Endothelial cell of umbilical vein (primary cell): ENCODE measurements around the gene PROB1. TPM values are rescaled to one million over a fixed set of nuclear protein-coding genes. Genes with fewer than 3 reads are reported as not detected.

Experiments
- BruUV-seq: library from RNA; stranded (reverse); fragments of 400-500 nt; replicated peaks from 2 replicates; lab custom pipeline; 2021; lab: Mats Ljungman, UMichigan
- CTCF ChIA-PET: fragments of 300-600, 350-600 bp; sonication (Branson Sonifier 250); formaldehyde crosslinking; loops from one replicate; lab custom pipeline; 2021; ENCODE audit warnings: antibody characterized with exemption, inconsistent platforms; lab: Charles Lee
- POLR2A ChIA-PET: fragments of 300-600, 350-600 bp; sonication (Branson Sonifier 250); formaldehyde crosslinking; loops from one replicate; lab custom pipeline; 2021; ENCODE audit warnings: antibody characterized with exemption, inconsistent platforms; lab: Charles Lee
- DNase-seq: peaks from one replicate; pipeline ENCODE4 v3.0.0-alpha.2; 2011; ENCODE audit warnings: low read depth, low spot score
- FAIRE-seq: peaks from 2 replicates; lab custom pipeline; 2011; peaks lifted over from hg19 to GRCh38; lab: Jason Lieb, UNC
- H2AFZ ChIP-seq: 2 replicates; pipeline ENCODE4 v1.6.0; 2012; ENCODE audit warnings: low read depth, low read length, control low read depth, inconsistent platforms
- H3K27ac ChIP-seq: 2 replicates; pipeline ENCODE4 v1.5.1; 2011; ENCODE audit warnings: low read depth, mild to moderate bottlenecking, control low read depth, low read length, moderate library complexity; ENCODE audit not compliant: insufficient read depth
- H3K27me3 ChIP-seq, 2 experiments: 2 replicates each; pipeline versions ENCODE4 v1.6.0 to v1.6.1; 2011; ENCODE audit warnings: low read length in 2 of 2, mixed read lengths in 1 of 2; ENCODE audit not compliant: control insufficient read depth in 2 of 2, insufficient read depth in 2 of 2
- H3K36me3 ChIP-seq, 2 experiments: 2 replicates in 1 of 2; 3 replicates in 1 of 2; pipeline ENCODE4 v1.5.1; 2011; ENCODE audit warnings: low read length in 2 of 2, mild to moderate bottlenecking in 1 of 2, moderate library complexity in 1 of 2; ENCODE audit not compliant: control insufficient read depth in 2 of 2, insufficient read depth in 2 of 2; ENCODE audit errors: extremely low read depth in 1 of 2
- H3K4me1 ChIP-seq: 3 replicates; pipeline ENCODE4 v1.5.1; 2011; ENCODE audit warnings: mild to moderate bottlenecking, low read length; ENCODE audit not compliant: control insufficient read depth, insufficient read depth; ENCODE audit errors: extremely low read depth
- H3K4me2 ChIP-seq: 2 replicates; pipeline ENCODE4 v1.6.1; 2011; ENCODE audit warnings: low read length, control low read depth, mixed read lengths; ENCODE audit not compliant: insufficient read depth
- H3K4me3 ChIP-seq, 3 experiments: fragments of 200-600 bp in 1 of 3; sonication (generic), shearing (Covaris generic) in 1 of 3; replicated peaks in 1 of 3; 2 replicates each; pipeline ENCODE4 v1.5.1; 2011 to 2016; ENCODE audit warnings: control low read depth in 3 of 3, low read length in 3 of 3, mild to moderate bottlenecking in 2 of 3, inconsistent platforms in 1 of 3, low read depth in 1 of 3, moderate library complexity in 1 of 3; ENCODE audit not compliant: insufficient read depth in 1 of 3
- H3K79me2 ChIP-seq: 2 replicates; pipeline ENCODE4 v1.6.0; 2012; ENCODE audit warnings: low read length, inconsistent platforms; ENCODE audit not compliant: control insufficient read depth, insufficient read depth
- H3K9ac ChIP-seq: replicated peaks from 2 replicates; pipeline ENCODE3; 2011; ENCODE audit warnings: low read length, control low read depth; ENCODE audit not compliant: insufficient read depth; ENCODE audit errors: extremely low read depth
- H3K9me1 ChIP-seq: replicated peaks from 3 replicates; pipeline ENCODE4 v1.6.0; 2011; ENCODE audit warnings: mild to moderate bottlenecking, low read length; ENCODE audit not compliant: control insufficient read depth, insufficient read depth; ENCODE audit errors: extremely low read depth
- H3K9me3 ChIP-seq: replicated peaks from 2 replicates; pipeline ENCODE4 v1.5.1; 2012; ENCODE audit warnings: low read length, inconsistent platforms; ENCODE audit not compliant: control insufficient read depth, insufficient read depth
- H4K20me1 ChIP-seq: replicated peaks from 2 replicates; pipeline ENCODE3; 2011; ENCODE audit warnings: mild to moderate bottlenecking, low read length; ENCODE audit not compliant: control insufficient read depth, insufficient read depth; ENCODE audit errors: extremely low read depth
- CTCF ChIP-seq, 2 donors: IDR thresholded peaks; 1 replicate in 1 of 2; 2 replicates in 1 of 2; pipeline ENCODE4 v1.5.1; 2011; ENCODE audit warnings: low read length in 2 of 2, mild to moderate bottlenecking in 2 of 2, moderate library complexity in 2 of 2, control low read depth in 1 of 2, inconsistent platforms in 1 of 2, low read depth in 1 of 2; ENCODE audit not compliant: insufficient read depth in 1 of 2; ENCODE audit errors: extremely low read depth in 1 of 2
- EZH2 ChIP-seq: IDR thresholded peaks from 2 replicates; pipeline ENCODE4 v1.6.1; 2012; ENCODE audit warnings: borderline replicate concordance, low read depth, mild to moderate bottlenecking, moderate library complexity, low read length, inconsistent platforms; ENCODE audit not compliant: severe bottlenecking
- FOS ChIP-seq: IDR thresholded peaks from 2 replicates; pipeline ENCODE4 v1.6.1; 2011; ENCODE audit warnings: mild to moderate bottlenecking, low read length, moderate library complexity, borderline replicate concordance; ENCODE audit not compliant: insufficient read depth
- GATA2 ChIP-seq: IDR thresholded peaks from 2 replicates; pipeline ENCODE4 v1.7.0; 2011; ENCODE audit warnings: low read depth, mild to moderate bottlenecking, moderate library complexity, mixed read lengths, low read length; ENCODE audit not compliant: insufficient read length, insufficient read depth
- JUN ChIP-seq: IDR thresholded peaks from 2 replicates; pipeline ENCODE4 v1.6.1; 2011; ENCODE audit warnings: borderline replicate concordance, low read depth; ENCODE audit not compliant: insufficient read length, insufficient read depth
- MAX ChIP-seq: IDR thresholded peaks from 2 replicates; pipeline ENCODE4 v1.6.1; 2011; ENCODE audit not compliant: insufficient read depth, insufficient read length
- MYC ChIP-seq: IDR thresholded peaks from one replicate; pipeline ENCODE4 v1.6.1; 2011; ENCODE audit warnings: mild to moderate bottlenecking, low read depth, low read length
- POLR2A ChIP-seq: IDR thresholded peaks from 2 replicates; pipeline ENCODE4 v1.6.1; 2012; ENCODE audit warnings: low read depth, mild to moderate bottlenecking, control low read depth, low read length
- POLR2AphosphoS5 ChIP-seq: IDR thresholded peaks from 2 replicates; pipeline ENCODE4 v1.6.1; 2012; ENCODE audit warnings: low read depth, mild to moderate bottlenecking, control low read depth, low read length, moderate library complexity; ENCODE audit not compliant: insufficient read depth
- dilution Hi-C: fragments of 300-500 bp; cut with MboI; formaldehyde crosslinking; loops from one replicate; pipeline ENCODE4 v1.15.0; 2019; ENCODE audit warnings: low sequenced_read_pairs; ENCODE audit not compliant: extremely low pct_ligation_motif_present
- intact Hi-C: fragments of 100-400 bp; cut with micrococcal nuclease; formaldehyde crosslinking; loops from one replicate; pipeline ENCODE4 v1.10.0; 2022
- polyA plus RNA-seq, 4 experiments: library from polyadenylated mRNA; depleted of rRNA in 3 of 4; stranded (reverse) in 3 of 4; unstranded in 1 of 4; fragments of >200 nt; gene quantifications; 2 replicates each; pipeline versions ENCODE4 v1.2.1 to v1.2.3, GENCODE V29; 2011 to 2012; ENCODE audit warnings: missing spikeins in 1 of 4
- total RNA-seq: library from RNA; stranded (reverse); gene quantifications from 2 replicates; pipeline ENCODE4 v1.2.3, GENCODE V29; 2021

Gene PROB1
- total and polyA plus RNA-seq, 2 donors (not counting 3 experiments of a cell fraction or from before 2014, with no cell fraction given): 0.47 to 1.9 TPM

- Histone ChIP-seq H3K4me2 (peak overlapping the region; percentile 52), H3K9me3 (no peaks in the 10 kb centered on the region), H3K9me1 (no peaks in the 10 kb centered on the region), H3K9ac (peak overlapping the region; percentile 10), H3K79me2 (no peaks in the 10 kb centered on the region), H2AFZ (peak overlapping the region; percentile 64), H3K36me3 (no peaks in the 10 kb centered on the region), H3K27ac (no peak overlapping the region), H3K27me3 (peaks cover 7 to 14% of the 10 kb centered on the region in 2 experiments), H4K20me1 (no peaks in the 10 kb centered on the region), H3K4me1 (peaks cover 12% of the 10 kb centered on the region), H3K4me3 (peak overlapping the region in 1 of 3 experiments; percentile 15)
- FAIRE-seq (no peak), DNase-seq (no peak)
- BruUV-seq: no TSS peak
- intact Hi-C loops (loop anchor here (2.0 to 5.0 kb wide), 2 partner anchors 100 to 814 kb away; partner anchors contain the start of gene MATR3), dilution Hi-C loops (no loop called here)
- TF ChIP-seq POLR2A (no peak), FOS (no peak), CTCF (IDR thresholded peaks at IDR 0.05; ENCODE audit: extremely low read depth in 1 of 2, insufficient read depth in 1 of 2, low read depth in 1 of 2, low read length in 2 of 2) (no peak), POLR2AphosphoS5 (no peak), GATA2 (no peak), JUN (no peak), MAX (no peak), EZH2 (no peak), MYC (no peak)
- ChIA-PET CTCF (interaction anchor here (0.7 to 2.1 kb wide), 9 partner anchors 9 to 817 kb away, joined by 3 to 7 read pairs (median 3); partner anchors contain the start of genes MATR3 and PAIP2), POLR2A (interaction anchor here (1.3 kb wide), 1 partner anchor 50 kb away, joined by 3 read pairs; the partner anchor contains the start of gene PAIP2)
These were observed 2.6 kb downstream of the PROB1 start for GRCh38 chr5:139392324-139392677.
